22Rv1 (cell line): ENCODE results near the gene AGO3.

Experiments used
- CTCF ChIP-seq: fragments of 450-650 bp; IDR thresholded peaks from 2 replicates; pipeline ENCODE4 v1.5.1; 2017; ENCODE audit warnings: mild to moderate bottlenecking
- ZFX ChIP-seq: fragments of 450-650 bp; IDR thresholded peaks from 2 replicates; pipeline ENCODE4 v1.6.1; 2017; ENCODE audit warnings: antibody characterized with exemption, borderline replicate concordance

- TF ChIP-seq CTCF (no peak), ZFX (no peak)
These were observed 153.7 kb downstream of the AGO3 start for GRCh38 chr1:36084497-36085115.
